H9 (cell line): ENCODE measurements around the gene TRMT44. TPM values are rescaled to one million over a fixed set of nuclear protein-coding genes. Genes with fewer than 3 reads are reported as not detected.

Experiments used
- DNase-seq: peaks from one replicate; pipeline ENCODE4 v3.0.0-alpha.2; 2017
- H2AFZ ChIP-seq: one replicate; pipeline ENCODE4 v1.6.1; 2013; ENCODE audit warnings: mild to moderate bottlenecking, low read length, control low read depth, moderate library complexity
- H2AK5ac ChIP-seq: 2 replicates; pipeline ENCODE4 v1.6.1; 2013; ENCODE audit warnings: low read length, control low read depth, mixed read lengths; ENCODE audit not compliant: insufficient read length
- H2BK120ac ChIP-seq: one replicate; pipeline ENCODE4 v1.6.1; 2013; ENCODE audit warnings: low read depth, mild to moderate bottlenecking, low read length, control low read depth, inconsistent platforms; ENCODE audit not compliant: poor library complexity, severe bottlenecking
- H2BK12ac ChIP-seq: 2 replicates; pipeline ENCODE4 v1.6.1; 2013; ENCODE audit warnings: low read length, control low read depth, mixed read lengths, low read depth; ENCODE audit not compliant: insufficient read length
- H2BK15ac ChIP-seq: 2 replicates; pipeline ENCODE4 v1.6.1; 2013; ENCODE audit warnings: low read depth, low read length, control low read depth
- H2BK20ac ChIP-seq: one replicate; pipeline ENCODE4 v1.6.1; 2013; ENCODE audit warnings: low read depth, mild to moderate bottlenecking, low read length, control low read depth, inconsistent platforms; ENCODE audit not compliant: poor library complexity, severe bottlenecking
- H2BK5ac ChIP-seq: 2 replicates; pipeline ENCODE4 v1.6.1; 2013; ENCODE audit warnings: low read length, control low read depth, mixed read lengths; ENCODE audit not compliant: insufficient read length
- H3K14ac ChIP-seq: 2 replicates; pipeline ENCODE4 v1.6.1; 2013; ENCODE audit warnings: low read length, control low read depth; ENCODE audit not compliant: insufficient read depth
- H3K18ac ChIP-seq: 2 replicates; pipeline ENCODE4 v1.6.1; 2013; ENCODE audit warnings: low read depth, mild to moderate bottlenecking, mixed read lengths, low read length, control low read depth; ENCODE audit not compliant: insufficient read length
- H3K23ac ChIP-seq: 2 replicates; pipeline ENCODE4 v1.6.1; 2013; ENCODE audit warnings: low read length, control low read depth, mixed read lengths, low read depth; ENCODE audit not compliant: insufficient read length
- H3K23me2 ChIP-seq: 2 replicates; pipeline ENCODE4 v1.6.1; 2013; ENCODE audit warnings: low read depth, mild to moderate bottlenecking, mixed read lengths, low read length, control low read depth; ENCODE audit not compliant: insufficient read length, poor library complexity, severe bottlenecking
- H3K27ac ChIP-seq: 2 replicates; pipeline ENCODE4 v1.5.1; 2013; ENCODE audit warnings: low read length, control low read depth, mixed read lengths, low read depth; ENCODE audit not compliant: insufficient read length
- H3K27me3 ChIP-seq: 2 replicates; pipeline ENCODE4 v1.6.1; 2013; ENCODE audit warnings: low read length, control low read depth, inconsistent platforms; ENCODE audit not compliant: insufficient read depth
- H3K4ac ChIP-seq: 2 replicates; pipeline ENCODE4 v1.6.1; 2013; ENCODE audit warnings: low read depth, mild to moderate bottlenecking, control low read depth, inconsistent platforms, low read length, moderate library complexity
- H3K4me1 ChIP-seq: 2 replicates; pipeline ENCODE4 v1.6.1; 2013; ENCODE audit warnings: low read length, control low read depth, inconsistent platforms; ENCODE audit not compliant: insufficient read depth
- H3K4me2 ChIP-seq: 2 replicates; pipeline ENCODE4 v1.6.1; 2013; ENCODE audit warnings: low read length, control low read depth, mixed read lengths; ENCODE audit not compliant: insufficient read length, insufficient read depth
- H3K56ac ChIP-seq: 2 replicates; pipeline ENCODE4 v1.6.1; 2013; ENCODE audit warnings: low read depth, mild to moderate bottlenecking, mixed read lengths, low read length, control low read depth; ENCODE audit not compliant: insufficient read length
- H3K79me1 ChIP-seq: 2 replicates; pipeline ENCODE4 v1.6.1; 2013; ENCODE audit warnings: low read depth, mild to moderate bottlenecking, moderate library complexity, low read length, control low read depth, inconsistent platforms; ENCODE audit not compliant: insufficient read depth, poor library complexity, severe bottlenecking
- H3K79me2 ChIP-seq: 2 replicates; pipeline ENCODE4 v1.6.1; 2013; ENCODE audit warnings: low read length, control low read depth, inconsistent platforms; ENCODE audit not compliant: insufficient read depth
- H3K9ac ChIP-seq: 2 replicates; pipeline ENCODE4 v1.6.1; 2013; ENCODE audit warnings: low read length, control low read depth, mixed read lengths; ENCODE audit not compliant: insufficient read length; ENCODE audit errors: extremely low read depth
- H3K9me3 ChIP-seq: one replicate; pipeline ENCODE4 v1.6.1; 2013; ENCODE audit warnings: low read depth, low read length, inconsistent platforms; ENCODE audit not compliant: control insufficient read depth
- H3T11ph ChIP-seq: one replicate; pipeline ENCODE4 v1.6.1; 2013; ENCODE audit warnings: mild to moderate bottlenecking, low read length, control low read depth, inconsistent platforms
- H4K20me1 ChIP-seq: one replicate; pipeline ENCODE4 v1.6.1; 2013; ENCODE audit not compliant: control insufficient read depth, insufficient read length, insufficient read depth
- H4K5ac ChIP-seq: 2 replicates; pipeline ENCODE4 v1.6.1; 2013; ENCODE audit warnings: low read depth, mild to moderate bottlenecking, mixed read lengths, low read length, control low read depth; ENCODE audit not compliant: insufficient read length
- H4K8ac ChIP-seq: replicated peaks from 2 replicates; pipeline ENCODE4 v1.6.1; 2013; ENCODE audit warnings: low read length, control low read depth, mixed read lengths, low read depth; ENCODE audit not compliant: insufficient read length
- H4K91ac ChIP-seq: 2 replicates; pipeline ENCODE4 v1.6.1; 2013; ENCODE audit warnings: low read depth, mild to moderate bottlenecking, moderate library complexity, mixed read lengths, low read length, control low read depth; ENCODE audit not compliant: insufficient read length
- H3K27ac Mint-ChIP-seq, 3 experiments: 2 replicates in 2 of 3; 3 replicates in 1 of 3; pipeline ENCODE4 v1.8.0; 2020 to 2021; ENCODE audit warnings: mixed read lengths in 3 of 3, mild to moderate bottlenecking in 1 of 3, moderate library complexity in 1 of 3
- H3K27me3 Mint-ChIP-seq: 2 replicates; pipeline ENCODE4 v1.8.0; 2021; ENCODE audit warnings: low read depth, mild to moderate bottlenecking, moderate library complexity, mixed read lengths
- H3K36me3 Mint-ChIP-seq, 3 experiments: 2 replicates in 2 of 3; 3 replicates in 1 of 3; pipeline ENCODE4 v1.8.0; 2020 to 2021; ENCODE audit warnings: low read depth in 3 of 3, mixed read lengths in 3 of 3; ENCODE audit not compliant: insufficient read depth in 1 of 3
- H3K4me1 Mint-ChIP-seq, 2 experiments: 2 replicates each; pipeline ENCODE4 v1.8.0; 2020; ENCODE audit warnings: mixed read lengths in 2 of 2
- H3K4me3 Mint-ChIP-seq, 2 experiments: 2 replicates in 1 of 2; 3 replicates in 1 of 2; pipeline ENCODE4 v1.8.0; 2020 to 2021; ENCODE audit warnings: mild to moderate bottlenecking in 2 of 2, mixed read lengths in 2 of 2, moderate library complexity in 1 of 2
- H3K9me3 Mint-ChIP-seq, 2 experiments: 2 replicates in 1 of 2; 3 replicates in 1 of 2; pipeline ENCODE4 v1.8.0; 2020; ENCODE audit warnings: mild to moderate bottlenecking in 2 of 2, mixed read lengths in 2 of 2, moderate library complexity in 1 of 2
- WGBS: extraction: QIAGEN DNeasy Blood & Tissue Kit; methylation state at CpG from one replicate; pipeline ENCODE4 v1.1.7; 2013; ENCODE audit warnings: missing lambda C conversion rate, low lambda C conversion rate, mixed read lengths; ENCODE audit not compliant: insufficient read length; ENCODE audit errors: extremely low coverage; 5-methylcytosine and 5-hydroxymethylcytosine counted together
- total RNA-seq: library from RNA; stranded (reverse); gene quantifications from 2 replicates; pipeline ENCODE4 v1.2.1, GENCODE V29; 2021
- TF ChIP-seq, protein P1 (sequence below): fragments of 200-600 bp; sonication (generic); conservative IDR thresholded peaks from 3 replicates; pipeline ENCODE4 v1.8.0; 2021; ENCODE audit warnings: antibody characterized with exemption, mild to moderate bottlenecking

Gene TRMT44
- total RNA-seq, 1 experiment from 2014 or later: 22.8 TPM

DNA sequence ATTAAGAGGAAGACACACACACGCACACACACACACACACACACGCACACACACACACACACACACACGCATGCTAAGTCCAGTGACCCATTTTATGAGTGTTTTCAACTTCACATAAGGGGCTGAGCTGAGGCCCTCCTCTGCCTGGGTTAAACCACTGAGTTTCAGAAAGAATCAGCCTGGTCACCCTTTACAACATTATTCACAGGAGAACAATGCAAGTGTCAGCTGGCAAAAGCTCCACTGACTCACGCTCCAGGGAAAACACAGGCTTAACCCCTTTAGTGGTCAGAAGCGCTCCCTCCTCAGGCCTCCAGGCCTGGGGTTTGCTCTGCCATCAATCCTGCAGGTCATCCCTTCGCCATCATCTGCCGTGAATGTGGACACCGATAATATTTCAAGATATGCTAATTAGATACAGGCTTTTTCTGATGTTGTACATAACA is 47.0 kb upstream of the TRMT44 start:
- no peak overlapping the region for H3K4me3 Mint-ChIP-seq
- Histone ChIP-seq H4K91ac (no peak overlapping the region), H2BK15ac (no peak overlapping the region), H2BK12ac (no peak overlapping the region), H4K5ac (no peak overlapping the region), H3T11ph (no peak overlapping the region), H3K18ac (no peak overlapping the region), H3K79me1 (no peaks in the 10 kb centered on the region), H3K27ac (no peak overlapping the region), H2AFZ (no peak overlapping the region), H3K9ac (no peak overlapping the region), H3K4ac (no peak overlapping the region), H3K23ac (no peak overlapping the region), H2BK5ac (no peak overlapping the region), H3K4me2 (no peak overlapping the region), H4K20me1 (no peaks in the 10 kb centered on the region), H4K8ac (no peak overlapping the region), H3K9me3 (no peaks in the 10 kb centered on the region), H2BK20ac (no peak overlapping the region), H3K56ac (no peak overlapping the region), H3K14ac (no peak overlapping the region), H3K4me1 (peaks cover 3% of the 10 kb centered on the region; the same call in 1 of the 2 replicates), H2BK120ac (no peak overlapping the region), H3K79me2 (no peaks in the 10 kb centered on the region), H3K27me3 (no peaks in the 10 kb centered on the region), H2AK5ac (no peak overlapping the region), H3K23me2 (no peaks in the 10 kb centered on the region)
- DNase-seq: no peak
- TF ChIP-seq, protein P1, sequence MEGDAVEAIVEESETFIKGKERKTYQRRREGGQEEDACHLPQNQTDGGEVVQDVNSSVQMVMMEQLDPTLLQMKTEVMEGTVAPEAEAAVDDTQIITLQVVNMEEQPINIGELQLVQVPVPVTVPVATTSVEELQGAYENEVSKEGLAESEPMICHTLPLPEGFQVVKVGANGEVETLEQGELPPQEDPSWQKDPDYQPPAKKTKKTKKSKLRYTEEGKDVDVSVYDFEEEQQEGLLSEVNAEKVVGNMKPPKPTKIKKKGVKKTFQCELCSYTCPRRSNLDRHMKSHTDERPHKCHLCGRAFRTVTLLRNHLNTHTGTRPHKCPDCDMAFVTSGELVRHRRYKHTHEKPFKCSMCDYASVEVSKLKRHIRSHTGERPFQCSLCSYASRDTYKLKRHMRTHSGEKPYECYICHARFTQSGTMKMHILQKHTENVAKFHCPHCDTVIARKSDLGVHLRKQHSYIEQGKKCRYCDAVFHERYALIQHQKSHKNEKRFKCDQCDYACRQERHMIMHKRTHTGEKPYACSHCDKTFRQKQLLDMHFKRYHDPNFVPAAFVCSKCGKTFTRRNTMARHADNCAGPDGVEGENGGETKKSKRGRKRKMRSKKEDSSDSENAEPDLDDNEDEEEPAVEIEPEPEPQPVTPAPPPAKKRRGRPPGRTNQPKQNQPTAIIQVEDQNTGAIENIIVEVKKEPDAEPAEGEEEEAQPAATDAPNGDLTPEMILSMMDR: no peak
- H3K27ac Mint-ChIP-seq: no peak overlapping the region
- no CpG with 5 or more reads among the region's 8 CpGs for WGBS
- no peaks in the 10 kb centered on the region for H3K27me3 Mint-ChIP-seq
- H3K4me1 Mint-ChIP-seq: peaks cover 23 to 28% of the 10 kb centered on the region in 2 experiments
- peaks cover 0 to 5% (median 3%) of the 10 kb centered on the region in 3 experiments; a peak in 4 of 7 replicates for H3K36me3 Mint-ChIP-seq
- no peaks in the 10 kb centered on the region for H3K9me3 Mint-ChIP-seq
